IPS-18a (cell line): ENCODE results near the gene LGR6.
"Not testable (repeated sequence)": the region's sequence is repeated elsewhere in the genome, so short reads cannot be mapped to it uniquely, and the experiment has no call there.

ENCODE experiments used
- H3K27ac ChIP-seq: one replicate; pipeline ENCODE4 v1.5.1; 2013; ENCODE audit warnings: low read length
- H3K27me3 ChIP-seq: one replicate; pipeline ENCODE4 v1.6.1; 2013; ENCODE audit warnings: mild to moderate bottlenecking, low read length; ENCODE audit not compliant: control insufficient read depth, insufficient read depth
- H3K36me3 ChIP-seq: one replicate; pipeline ENCODE4 v1.6.1; 2013; ENCODE audit warnings: low read depth, low read length; ENCODE audit not compliant: control insufficient read depth
- H3K4me1 ChIP-seq: one replicate; pipeline ENCODE4 v1.6.1; 2013; ENCODE audit warnings: low read depth, low read length; ENCODE audit not compliant: control insufficient read depth
- H3K4me3 ChIP-seq: one replicate; pipeline ENCODE4 v1.5.1; 2013; ENCODE audit warnings: low read length
- H3K9ac ChIP-seq: one replicate; pipeline ENCODE4 v1.6.1; 2013; ENCODE audit warnings: mild to moderate bottlenecking, low read length, moderate library complexity
- H3K9me3 ChIP-seq: one replicate; pipeline ENCODE4 v1.6.1; 2013; ENCODE audit warnings: low read depth, low read length; ENCODE audit not compliant: control insufficient read depth

Gene LGR6

GRCh38 chr1:202320081-202320405 is 126.4 kb downstream of the LGR6 start:
- H3K4me3 ChIP-seq = no peak overlapping the region
- no peaks in the 10 kb centered on the region for H3K4me1 ChIP-seq
- H3K36me3 ChIP-seq = no peaks in the 10 kb centered on the region
- no peaks in the 10 kb centered on the region for H3K27me3 ChIP-seq
- H3K9me3 ChIP-seq = no peaks in the 10 kb centered on the region
- no peak overlapping the region for H3K9ac ChIP-seq
- H3K27ac ChIP-seq = no peak overlapping the region

GRCh38 chr1:202323731-202324130 is 130.1 kb downstream of the LGR6 start:
- H3K9me3 ChIP-seq = no peaks in the 10 kb centered on the region
- no peak overlapping the region for H3K4me3 ChIP-seq
- H3K27ac ChIP-seq = no peak overlapping the region

GRCh38 chr1:202324646-202325045 is 131.0 kb downstream of the LGR6 start:
- Histone ChIP-seq H3K4me3 (no peak overlapping the region), H3K27ac (no peak overlapping the region), H3K4me1 (no peaks in the 10 kb centered on the region), H3K27me3 (no peaks in the 10 kb centered on the region), H3K9me3 (no peaks in the 10 kb centered on the region), H3K9ac (no peak overlapping the region), H3K36me3 (peaks cover 4% of the 10 kb centered on the region)

More at GRCh38 chr1:202323731-202324130, 130.1 kb downstream of the LGR6 start:
- Histone ChIP-seq H3K9ac (no peak overlapping the region), H3K36me3 (no peaks in the 10 kb centered on the region), H3K4me1 (no peaks in the 10 kb centered on the region), H3K27me3 (no peaks in the 10 kb centered on the region)

DNA sequence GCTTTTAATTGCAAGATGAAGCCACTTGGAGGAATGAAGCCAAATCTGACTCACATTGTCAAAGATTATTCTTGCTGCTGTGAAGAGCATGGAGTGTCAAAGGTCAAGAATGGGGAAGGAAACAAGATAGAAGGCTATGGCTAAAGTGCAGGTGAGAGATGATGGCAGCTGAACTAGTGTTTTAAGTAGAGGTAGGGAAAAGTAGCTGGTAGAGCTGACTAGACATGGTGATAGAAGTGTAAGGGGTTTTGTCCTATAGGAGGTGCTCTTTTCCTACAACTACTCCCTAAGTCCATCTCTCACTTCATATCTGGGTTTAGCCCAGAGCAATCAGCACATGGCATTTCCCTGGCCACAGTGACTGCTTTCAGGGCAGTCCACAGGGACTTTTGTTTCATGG is 136.3 kb downstream of the LGR6 start:
- H3K9ac ChIP-seq = no peak overlapping the region
- no peak overlapping the region for H3K27ac ChIP-seq
- no peaks in the 10 kb centered on the region for H3K27me3 ChIP-seq
- no peaks in the 10 kb centered on the region for H3K4me1 ChIP-seq
- H3K4me3 ChIP-seq = no peak overlapping the region
- H3K9me3 ChIP-seq = no peaks in the 10 kb centered on the region
- H3K36me3 ChIP-seq = peaks cover 49% of the 10 kb centered on the region

DNA sequence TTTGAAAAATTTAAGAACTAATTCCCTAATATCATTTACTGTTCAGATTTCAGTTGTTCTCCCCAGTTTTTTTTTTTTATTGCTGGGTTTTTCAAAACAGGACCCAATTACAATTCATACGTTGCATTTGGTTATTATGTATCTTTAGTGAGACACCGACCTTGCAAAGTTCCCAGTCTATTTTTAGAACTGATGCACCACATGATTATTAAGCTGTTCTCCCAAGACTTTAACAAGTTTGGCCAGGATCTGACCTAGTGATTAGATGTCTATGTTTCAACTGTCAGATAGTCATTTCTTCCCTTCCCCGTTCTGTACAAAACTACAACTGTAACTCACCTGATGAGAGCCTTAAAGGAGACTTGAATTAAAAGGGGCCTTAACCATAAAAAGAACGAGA is 140.3 kb downstream of the LGR6 start:
- H3K9me3 ChIP-seq = no peaks in the 10 kb centered on the region
- H3K4me3 ChIP-seq = no peak overlapping the region
- no peak overlapping the region for H3K9ac ChIP-seq
- H3K27ac ChIP-seq = no peak overlapping the region
- no peaks in the 10 kb centered on the region for H3K27me3 ChIP-seq
- peaks cover 62% of the 10 kb centered on the region for H3K36me3 ChIP-seq
- H3K4me1 ChIP-seq = no peaks in the 10 kb centered on the region

DNA sequence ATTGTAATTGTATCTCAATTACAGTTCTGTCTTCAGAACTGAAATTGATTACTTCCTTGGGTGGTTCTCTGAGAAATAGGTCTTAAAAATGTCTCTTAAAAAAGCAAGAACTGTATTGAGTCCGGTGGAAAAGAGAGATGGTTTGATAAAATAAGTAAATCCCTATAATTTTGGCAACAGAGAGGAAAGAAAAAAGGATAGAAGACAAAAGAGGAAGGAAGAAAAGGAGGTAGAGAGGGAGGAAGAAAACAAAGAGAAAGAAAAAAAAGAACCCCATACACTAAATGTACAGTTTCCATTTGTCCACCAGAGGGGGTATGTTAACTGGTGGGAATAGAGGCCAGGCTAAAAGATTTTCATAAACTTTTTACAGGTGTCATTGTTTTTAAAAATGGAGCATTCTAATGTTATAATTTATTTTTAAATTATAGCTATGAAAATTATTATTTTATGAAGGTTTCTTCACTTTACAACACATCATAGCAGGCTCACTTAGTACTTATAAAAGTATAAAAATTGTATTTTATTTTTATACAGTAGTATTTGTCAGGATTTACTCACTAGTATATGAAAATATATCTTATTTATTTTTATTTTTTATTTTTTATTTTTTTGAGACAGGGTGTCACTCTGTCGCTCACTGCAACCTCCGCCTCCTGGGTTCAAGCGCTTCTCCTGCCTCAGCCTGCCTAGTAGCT is 150.2 kb downstream of the LGR6 start:
- H3K9ac ChIP-seq = no peak overlapping the region

GRCh38 chr1:202348005-202348508 is 154.5 kb downstream of the LGR6 start:
- Histone ChIP-seq H3K9me3 (no peaks in the 10 kb centered on the region), H3K36me3 (no peaks in the 10 kb centered on the region), H3K4me3 (no peak overlapping the region), H3K9ac (no peak overlapping the region), H3K27me3 (no peaks in the 10 kb centered on the region), H3K27ac (no peak overlapping the region), H3K4me1 (peaks cover 6% of the 10 kb centered on the region)

More for the DNA sequence above, 150.2 kb downstream of the LGR6 start:
- Histone ChIP-seq H3K4me3 (no peak overlapping the region), H3K4me1 (peaks cover 10% of the 10 kb centered on the region), H3K9me3 (no peaks in the 10 kb centered on the region), H3K27me3 (no peaks in the 10 kb centered on the region), H3K36me3 (no peaks in the 10 kb centered on the region), H3K27ac (no peak overlapping the region)

DNA sequence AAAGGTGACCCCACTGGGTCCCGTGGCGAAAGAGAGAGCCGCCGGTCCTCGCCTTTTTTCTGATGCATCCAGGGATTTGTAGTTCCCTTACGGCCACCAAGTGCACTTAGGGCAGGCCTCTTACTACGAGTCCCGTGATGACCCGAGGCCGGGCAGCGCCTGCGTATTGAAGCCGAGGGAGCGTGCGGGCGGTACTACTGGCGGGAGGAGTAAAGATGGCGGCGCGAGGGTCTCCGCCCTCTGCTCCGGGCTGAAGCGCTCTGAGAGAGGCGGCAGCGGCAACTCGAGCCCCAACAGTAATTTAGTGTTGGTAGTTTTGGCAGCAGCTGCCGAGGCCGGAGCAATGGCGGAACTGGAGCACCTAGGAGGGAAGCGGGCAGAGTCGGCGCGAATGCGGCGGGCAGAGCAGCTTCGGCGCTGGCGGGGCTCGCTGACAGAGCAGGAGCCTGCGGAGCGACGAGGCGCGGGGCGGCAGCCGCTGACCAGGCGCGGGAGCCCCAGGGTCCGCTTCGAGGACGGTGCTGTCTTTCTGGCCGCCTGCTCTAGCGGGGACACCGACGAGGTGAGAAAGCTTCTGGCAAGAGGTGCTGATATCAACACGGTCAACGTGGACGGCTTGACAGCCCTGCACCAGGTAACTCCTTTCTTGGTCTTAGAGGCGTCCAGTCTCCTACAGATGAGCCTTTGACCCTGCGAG is 155.1 kb downstream of the LGR6 start, which contains the start of gene PPP1R12B:
Gene PPP1R12B (plus strand): TSS at position 191 of the 697 bp plus-strand sequence. CDS start 153 bp downstream, at position 344.
- peak within 1 kb of the TSS; percentile 98 for H3K4me3 ChIP-seq
- H3K27me3 ChIP-seq = no peaks in the 10 kb centered on the region
- H3K27ac ChIP-seq = peak within 1 kb of the TSS; percentile 68
- peak within 1 kb of the TSS; percentile 90 for H3K9ac ChIP-seq
- no peaks in the 10 kb centered on the region for H3K36me3 ChIP-seq
- H3K4me1 ChIP-seq = peaks cover 6% of the 10 kb centered on the region
- H3K9me3 ChIP-seq = no peaks in the 10 kb centered on the region

DNA sequence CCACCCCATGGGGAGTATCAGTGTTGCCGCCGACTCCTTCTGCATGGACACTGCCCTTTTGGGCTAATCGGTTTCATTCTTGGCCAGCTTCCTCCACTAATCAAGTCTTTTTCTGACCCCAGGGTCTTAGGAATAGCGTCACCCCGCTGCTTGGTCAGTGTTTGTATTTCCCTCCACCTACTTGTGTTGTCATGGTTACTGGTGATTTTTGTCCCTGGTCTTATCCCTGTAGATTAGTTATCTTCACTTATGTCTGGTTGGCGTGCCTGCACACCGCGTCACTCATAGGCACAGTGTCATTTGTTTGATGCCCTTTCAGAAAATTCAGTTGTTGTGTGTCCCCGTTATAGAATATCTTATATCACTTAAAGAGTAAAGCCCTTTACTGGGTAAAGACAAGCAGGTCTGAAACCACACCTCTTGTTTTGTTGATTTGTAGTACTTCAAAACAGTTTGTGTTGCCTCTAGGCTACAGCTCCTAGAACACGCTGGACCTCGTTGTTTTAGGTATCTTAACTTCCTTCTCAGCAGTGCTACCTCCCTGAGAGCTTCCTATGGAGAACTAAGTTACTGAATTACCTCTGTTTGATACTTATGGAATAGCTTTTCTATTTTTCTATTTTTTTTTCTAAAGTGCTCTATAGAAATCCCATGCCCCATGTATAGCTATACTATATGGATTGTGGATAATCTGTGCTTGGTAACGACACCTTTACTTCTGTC is 155.8 kb downstream of the LGR6 start:
- H3K4me3 ChIP-seq = peak overlapping the region; percentile 98
- no peaks in the 10 kb centered on the region for H3K27me3 ChIP-seq
- peak overlapping the region; percentile 90 for H3K9ac ChIP-seq
- no peaks in the 10 kb centered on the region for H3K36me3 ChIP-seq
- H3K9me3 ChIP-seq = no peaks in the 10 kb centered on the region
- peaks cover 6% of the 10 kb centered on the region for H3K4me1 ChIP-seq
- H3K27ac ChIP-seq = peak overlapping the region; percentile 68

DNA sequence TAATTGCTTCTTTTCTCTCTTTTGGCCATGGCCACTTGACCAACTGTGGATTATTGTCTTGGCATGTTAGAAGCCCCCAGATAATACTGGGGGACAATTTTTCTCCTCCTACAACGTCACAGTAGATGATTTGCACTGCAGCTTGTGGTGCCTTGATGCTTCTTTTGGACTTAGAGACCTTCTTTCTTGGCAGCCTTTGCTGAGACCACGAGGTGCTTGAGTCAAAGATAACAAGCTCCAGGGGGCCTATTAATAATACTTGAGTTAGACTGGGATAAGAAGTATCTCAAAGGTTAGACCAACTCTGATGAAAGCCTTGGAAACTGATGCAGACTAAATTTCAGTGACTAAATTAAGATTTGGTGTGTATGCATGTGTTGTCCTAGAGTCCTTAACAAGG is 158.1 kb downstream of the LGR6 start:
- no peak overlapping the region for H3K27ac ChIP-seq
- no peak overlapping the region for H3K9ac ChIP-seq
- no peaks in the 10 kb centered on the region for H3K36me3 ChIP-seq
- no peaks in the 10 kb centered on the region for H3K9me3 ChIP-seq
- H3K27me3 ChIP-seq = no peaks in the 10 kb centered on the region
- peaks cover 6% of the 10 kb centered on the region for H3K4me1 ChIP-seq
- H3K4me3 ChIP-seq = no peak overlapping the region

GRCh38 chr1:202352583-202353197 is 159.1 kb downstream of the LGR6 start:
- not testable (repeated sequence) for H3K36me3 ChIP-seq, H3K9ac ChIP-seq, H3K9me3 ChIP-seq, H3K4me3 ChIP-seq, H3K27me3 ChIP-seq, H3K27ac ChIP-seq, H3K4me1 ChIP-seq
